ENCODE measurements around the gene NTHL1. TPM values are rescaled to one million over a fixed set of nuclear protein-coding genes. Genes with fewer than 3 reads are reported as not detected.

The NTHL1 gene
- total RNA-seq, 1 experiment from 2014 or later = 52.0 TPM

GRCh38 chr16:2043667-2044451 lies 3.8 kb downstream of the NTHL1 start:
- no peak for DNase-seq
- H3K23ac ChIP-seq (ENCODE audit: insufficient read length, low read depth, low read length) = no peak overlapping the region
- H3K9me3 ChIP-seq (ENCODE audit: control insufficient read depth, low read depth, low read length) = no peaks in the 10 kb centered on the region
- H3K9ac ChIP-seq (ENCODE audit: extremely low read depth, insufficient read length, low read length) = no peak overlapping the region
- no peak overlapping the region for H3K56ac ChIP-seq (ENCODE audit: insufficient read length, low read depth, low read length)
- no peak overlapping the region for H2BK5ac ChIP-seq (ENCODE audit: insufficient read length, low read length)
- H3K4me1 ChIP-seq (ENCODE audit: insufficient read depth, low read length) = 0 out of 2 replicates have a peak, but pooled peaks cover 3% of the 10 kb centered on the region
- Mint-ChIP-seq H3K36me3 (ENCODE audit: insufficient read depth in 1 of 3, low read depth in 3 of 3) (peaks cover 2 to 5% (median 4%) of the 10 kb centered on the region in 3 experiments; a peak in 5 of 7 replicates), H3K4me1 (peaks cover 14 to 22% of the 10 kb centered on the region in 2 experiments), H3K9me3 (no peaks in the 10 kb centered on the region), H3K27ac (no peak overlapping the region), H3K4me3 (no peak overlapping the region), H3K27me3 (ENCODE audit: low read depth) (no peaks in the 10 kb centered on the region)
- no CpG with 5 or more reads among the region's 26 CpGs for WGBS (ENCODE audit: extremely low coverage, insufficient read length, low lambda C conversion rate)
- H4K8ac ChIP-seq (replicated peaks; ENCODE audit: insufficient read length, low read depth, low read length) = no peak overlapping the region
- H2BK20ac ChIP-seq (ENCODE audit: low read depth, low read length, poor library complexity, severe bottlenecking) = no peak overlapping the region
- no peak overlapping the region for H2AK5ac ChIP-seq (ENCODE audit: insufficient read length, low read length)
- no peak overlapping the region for H2BK120ac ChIP-seq (ENCODE audit: low read depth, low read length, poor library complexity, severe bottlenecking)
- H4K5ac ChIP-seq (ENCODE audit: insufficient read length, low read depth, low read length) = no peak overlapping the region
- H3K23me2 ChIP-seq (ENCODE audit: insufficient read length, low read depth, low read length, poor library complexity, severe bottlenecking) = peaks cover 11% of the 10 kb centered on the region
- H3K18ac ChIP-seq (ENCODE audit: insufficient read length, low read depth, low read length) = no peak overlapping the region
- no peaks in the 10 kb centered on the region for H3K27me3 ChIP-seq (ENCODE audit: insufficient read depth, low read length)
- no peak overlapping the region for H2BK15ac ChIP-seq (ENCODE audit: low read depth, low read length)
- H3K14ac ChIP-seq (ENCODE audit: insufficient read depth, low read length) = no peak overlapping the region
- H3K79me2 ChIP-seq (ENCODE audit: insufficient read depth, low read length) = no peaks in the 10 kb centered on the region
- no peak overlapping the region for H2BK12ac ChIP-seq (ENCODE audit: insufficient read length, low read depth, low read length)
- no peak for TF ChIP-seq CTCF (conservative IDR thresholded peaks at IDR 0.05)
- H3K79me1 ChIP-seq (ENCODE audit: insufficient read depth, low read depth, low read length, poor library complexity, severe bottlenecking) = no peaks in the 10 kb centered on the region
- H3K4me2 ChIP-seq (ENCODE audit: insufficient read depth, insufficient read length, low read length) = no peak overlapping the region
- no peaks in the 10 kb centered on the region for H4K20me1 ChIP-seq (ENCODE audit: control insufficient read depth, insufficient read depth, insufficient read length)
- H4K91ac ChIP-seq (ENCODE audit: insufficient read length, low read depth, low read length) = no peak overlapping the region
- no peak overlapping the region for H3K4ac ChIP-seq (ENCODE audit: low read depth, low read length)
- H3K27ac ChIP-seq (ENCODE audit: insufficient read length, low read depth, low read length) = no peak overlapping the region
- H3T11ph ChIP-seq (ENCODE audit: low read length) = no peak overlapping the region
- no peak overlapping the region for H2AFZ ChIP-seq (ENCODE audit: low read length)
